ENCODE measurements around the gene KRABD2.
A peak's percentile ranks its signal among the peaks of the same experiment; 100 is the strongest.

Gene KRABD2

GRCh38 chr17:8339540-8339939 lies 37.0 kb downstream of the KRABD2 start, which contains the start of gene ODF4:
Gene ODF4 (plus strand): TSS chr17:8339840. CDS start chr17:8340052, 212 bp downstream.
- H3K9me2 ChIP-seq (replicated peaks; ENCODE audit: insufficient read depth): no peaks in the 10 kb centered on the region
- H3K27ac ChIP-seq: no peak within 1 kb of the TSS
- no peak within 1 kb of the TSS for H2AFZ ChIP-seq
- no peaks in the 10 kb centered on the region for H4K20me1 ChIP-seq (ENCODE audit: insufficient read depth, poor library complexity, severe bottlenecking)
- no peaks in the 10 kb centered on the region for H3K9me3 ChIP-seq (ENCODE audit: low read depth)
- H3K4me1 ChIP-seq (ENCODE audit: insufficient read depth): no peaks in the 10 kb centered on the region
- no peak within 1 kb of the TSS for H3K4me2 ChIP-seq
- H3K4me3 ChIP-seq: no peak within 1 kb of the TSS
- TF ChIP-seq EZH2phosphoT487 (IDR thresholded peaks at IDR 0.05; ENCODE audit: low read depth, severe bottlenecking, unreplicated experiment): no peak
- no peak for TF ChIP-seq CTCF (IDR thresholded peaks at IDR 0.05; ENCODE audit: poor library complexity)
- TF ChIP-seq EZH2 (IDR thresholded peaks at IDR 0.05; ENCODE audit: borderline replicate concordance): no peak
- H3K79me2 ChIP-seq: no peaks in the 10 kb centered on the region
- 94% methylated on average over 2 of the region's 2 CpGs for WGBS (ENCODE audit: low lambda C conversion rate, missing lambda C conversion rate)
- no peaks in the 10 kb centered on the region for H3K27me3 ChIP-seq
- no peak for DNase-seq (ENCODE audit: low spot score)
- no peaks in the 10 kb centered on the region for H3K36me3 ChIP-seq (replicated peaks; ENCODE audit: insufficient read depth, low read depth)

- Histone ChIP-seq H3K36me3 (replicated peaks; ENCODE audit: insufficient read depth, low read depth) (no peaks in the 10 kb centered on the region), H4K20me1 (ENCODE audit: insufficient read depth, poor library complexity, severe bottlenecking) (no peaks in the 10 kb centered on the region), H3K27ac (no peak overlapping the region), H2AFZ (no peak overlapping the region), H3K4me2 (no peak overlapping the region), H3K9me3 (ENCODE audit: low read depth) (no peaks in the 10 kb centered on the region), H3K9me2 (replicated peaks; ENCODE audit: insufficient read depth) (no peaks in the 10 kb centered on the region), H3K4me1 (ENCODE audit: insufficient read depth) (no peaks in the 10 kb centered on the region), H3K79me2 (no peaks in the 10 kb centered on the region), H3K27me3 (no peaks in the 10 kb centered on the region), H3K4me3 (no peak overlapping the region)
- TF ChIP-seq CTCF (IDR thresholded peaks at IDR 0.05; ENCODE audit: poor library complexity) (no peak), EZH2 (IDR thresholded peaks at IDR 0.05; ENCODE audit: borderline replicate concordance) (no peak), EZH2phosphoT487 (IDR thresholded peaks at IDR 0.05; ENCODE audit: low read depth, severe bottlenecking, unreplicated experiment) (no peak)
- 71% methylated on average over 5 of the region's 5 CpGs for WGBS (ENCODE audit: low lambda C conversion rate, missing lambda C conversion rate)
- DNase-seq (ENCODE audit: low spot score): no peak
Measured at GRCh38 chr17:8338753-8339140, 37.8 kb downstream of the KRABD2 start.

- H3K27me3 ChIP-seq: no peaks in the 10 kb centered on the region
- WGBS (ENCODE audit: low lambda C conversion rate, missing lambda C conversion rate): 29% methylated on average over 11 of the region's 11 CpGs
- no peaks in the 10 kb centered on the region for H3K79me2 ChIP-seq
- H3K36me3 ChIP-seq (replicated peaks; ENCODE audit: insufficient read depth, low read depth): no peaks in the 10 kb centered on the region
- H2AFZ ChIP-seq: no peak overlapping the region
- H3K27ac ChIP-seq: no peak overlapping the region
- H3K9me2 ChIP-seq (replicated peaks; ENCODE audit: insufficient read depth): no peaks in the 10 kb centered on the region
- no peak for DNase-seq (ENCODE audit: low spot score)
- H3K4me2 ChIP-seq: peak overlapping the region; percentile 52
- no peaks in the 10 kb centered on the region for H4K20me1 ChIP-seq (ENCODE audit: insufficient read depth, poor library complexity, severe bottlenecking)
- TF ChIP-seq EZH2 (IDR thresholded peaks at IDR 0.05; ENCODE audit: borderline replicate concordance) (no peak), CTCF (IDR thresholded peaks at IDR 0.05; ENCODE audit: poor library complexity) (no peak), EZH2phosphoT487 (IDR thresholded peaks at IDR 0.05; ENCODE audit: low read depth, severe bottlenecking, unreplicated experiment) (no peak)
- no peak overlapping the region for H3K4me3 ChIP-seq
- H3K4me1 ChIP-seq (ENCODE audit: insufficient read depth): no peaks in the 10 kb centered on the region
- no peaks in the 10 kb centered on the region for H3K9me3 ChIP-seq (ENCODE audit: low read depth)
Measured at GRCh38 chr17:8337802-8338752, 38.4 kb downstream of the KRABD2 start.
